GM23338 (cell line): ENCODE measurements around the gene SSR3.

Experiments used
- CTCF ChIP-seq, 2 experiments: fragments of 200-600 bp in 1 of 2; sonication (generic) in 1 of 2; conservative IDR thresholded peaks; 2 replicates each; pipeline versions ENCODE4 v1.5.1 to v1.6.1; 2016 to 2017; ENCODE audit warnings: antibody characterized with exemption in 2 of 2, low read depth in 2 of 2, mild to moderate bottlenecking in 2 of 2, moderate library complexity in 1 of 2
- EZH2 ChIP-seq: fragments of 200-600 bp; sonication (generic); IDR thresholded peaks from one replicate; pipeline ENCODE4 v1.8.0; 2017; ENCODE audit warnings: antibody characterized with exemption, mild to moderate bottlenecking, low read depth; ENCODE audit not compliant: unreplicated experiment
- EZH2phosphoT487 ChIP-seq: fragments of 200-600 bp; sonication (generic); IDR thresholded peaks from one replicate; pipeline ENCODE4 v1.8.1; 2018; ENCODE audit warnings: antibody characterized with exemption; ENCODE audit not compliant: unreplicated experiment

GRCh38 chr3:156491192-156491591, 63.7 kb downstream of the SSR3 start:
- TF ChIP-seq CTCF (conservative IDR thresholded peaks at IDR 0.05; ENCODE audit: low read depth in 2 of 2) (no peak), EZH2phosphoT487 (no peak), EZH2 (no peak)
